NCI-H1417 treated with DMSO at 0.1 percent for 48 hours (cell line): ENCODE results near the gene CSMD2.
A peak's percentile ranks its signal among the peaks of the same experiment; 100 is the strongest.
"Not testable (repeated sequence)": the region's sequence is repeated elsewhere in the genome, so short reads cannot be mapped to it uniquely, and the experiment has no call there.

Source experiments
- DNase-seq: peaks from one replicate; lab custom pipeline; 2025; lab: John Stamatoyannopoulos, UW

CSMD2 gene

GRCh38 chr1:34108269-34108668 lies 56.8 kb downstream of the CSMD2 start:
- DNase-seq: no peak

DNA sequence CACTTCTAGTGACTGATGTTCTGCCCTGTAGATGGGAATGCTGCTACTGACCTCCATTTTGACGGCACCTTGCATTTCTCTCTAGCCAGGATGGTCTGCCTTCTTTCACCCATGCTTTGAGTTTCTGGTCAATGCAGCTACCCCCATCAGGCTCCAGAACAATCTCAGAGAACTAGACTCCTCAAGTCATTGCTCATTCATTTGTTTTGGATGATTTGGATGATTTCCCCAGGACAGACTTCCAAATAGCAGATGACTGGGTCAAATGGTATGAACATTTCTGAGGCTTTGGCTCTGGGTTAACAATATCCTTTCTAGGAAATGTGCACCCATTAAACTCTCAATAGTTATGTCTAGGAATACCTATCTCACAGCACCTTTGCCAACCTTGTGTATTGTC lies 63.9 kb downstream of the CSMD2 start:
- no peak for DNase-seq

DNA sequence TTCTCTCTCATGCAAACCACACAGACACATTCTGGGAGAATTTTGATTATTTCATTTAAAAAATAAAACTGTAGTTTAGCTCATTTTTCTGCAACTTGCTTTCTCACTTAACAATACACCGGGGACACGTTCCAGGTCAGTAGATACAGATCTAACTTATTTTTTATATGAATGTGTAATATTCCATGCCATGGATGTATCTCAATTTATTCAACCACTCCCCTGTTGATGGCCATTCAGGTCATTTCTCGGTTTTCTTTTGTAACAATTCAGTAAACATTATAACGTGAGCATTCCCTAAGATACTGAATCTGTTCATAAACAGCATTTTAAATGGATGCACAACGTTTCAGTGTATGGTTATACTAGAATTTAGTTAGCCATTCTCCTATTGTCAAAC lies 64.7 kb downstream of the CSMD2 start:
- no peak for DNase-seq

- DNase-seq: not testable (repeated sequence)
These were observed 72.6 kb downstream of the CSMD2 start for GRCh38 chr1:34092399-34092798.

GRCh38 chr1:34089731-34090130 lies 75.3 kb downstream of the CSMD2 start:
- DNase-seq: no peak

DNA sequence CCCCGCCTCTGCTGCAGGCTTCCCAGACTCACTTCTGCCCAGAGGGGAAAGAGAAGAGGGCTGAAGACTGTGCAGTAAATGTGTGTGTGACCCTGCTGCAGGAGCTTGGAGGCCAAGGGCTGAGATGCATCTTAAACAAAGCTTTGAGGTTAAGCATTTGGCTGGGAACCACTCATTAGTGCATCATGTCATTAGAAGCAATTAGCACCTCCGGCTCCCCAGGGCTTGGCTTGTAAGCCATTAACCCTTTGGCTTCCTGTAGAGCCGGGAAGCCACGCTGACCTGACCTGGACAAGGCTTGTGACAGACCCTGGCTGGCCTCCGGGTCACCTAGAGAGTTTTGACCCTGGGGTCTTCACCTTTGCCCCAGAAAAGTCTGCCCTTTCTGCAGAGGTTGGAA lies 77.0 kb downstream of the CSMD2 start:
- DNase-seq: peak; percentile 10

DNA sequence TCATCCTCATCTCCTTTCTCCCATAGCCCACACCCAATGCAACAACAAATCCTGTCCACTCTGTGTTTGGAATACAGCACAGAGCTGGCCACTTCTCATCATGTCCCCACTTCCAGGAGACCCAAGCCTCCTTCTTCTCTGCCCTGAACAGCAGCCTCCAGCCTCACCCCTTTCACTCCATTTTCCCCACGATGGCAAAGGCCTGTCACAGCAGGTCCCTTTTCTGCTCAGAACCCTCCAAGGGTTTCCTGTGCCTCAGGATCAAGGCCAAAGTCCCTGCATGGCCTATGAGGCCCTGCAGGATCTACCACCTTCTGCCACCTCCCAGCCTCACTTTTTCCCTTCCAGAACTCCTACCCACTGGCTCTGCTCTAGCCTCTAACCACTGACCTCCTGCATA lies 78.5 kb downstream of the CSMD2 start:
- no peak for DNase-seq

GRCh38 chr1:34083974-34084373 lies 81.1 kb downstream of the CSMD2 start:
- no peak for DNase-seq

DNA sequence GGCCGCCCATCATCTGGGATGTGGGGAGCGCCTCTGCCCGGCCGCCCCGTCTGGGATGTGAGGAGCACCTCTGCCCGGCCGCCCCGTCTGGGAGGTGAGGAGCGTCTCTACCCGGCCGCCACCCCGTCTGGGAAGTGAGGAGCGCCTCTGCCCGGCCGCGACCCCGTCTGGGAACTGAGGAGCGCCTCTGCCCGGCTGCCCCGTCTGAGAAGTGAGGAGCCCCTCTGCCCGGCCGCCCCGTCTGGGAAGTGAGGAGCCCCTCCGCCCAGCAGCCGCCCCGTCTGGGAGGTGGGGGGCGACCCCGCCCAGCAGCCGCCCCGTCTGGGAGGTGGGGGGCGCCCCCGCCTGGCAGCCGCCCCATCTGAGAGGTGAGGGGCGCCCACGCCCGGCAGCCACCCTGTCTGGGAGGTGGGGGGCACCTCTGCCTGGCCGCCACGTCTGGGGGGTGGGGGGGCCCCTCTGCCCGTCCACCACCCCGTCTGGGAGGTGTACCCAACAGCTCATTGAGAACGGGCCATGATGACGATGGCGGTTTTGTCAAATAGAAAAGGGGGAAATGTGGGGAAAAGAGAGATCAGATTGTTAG lies 82.9 kb downstream of the CSMD2 start:
- not testable (repeated sequence) for DNase-seq

GRCh38 chr1:34078383-34078782 lies 86.6 kb downstream of the CSMD2 start:
- DNase-seq: no peak

DNA sequence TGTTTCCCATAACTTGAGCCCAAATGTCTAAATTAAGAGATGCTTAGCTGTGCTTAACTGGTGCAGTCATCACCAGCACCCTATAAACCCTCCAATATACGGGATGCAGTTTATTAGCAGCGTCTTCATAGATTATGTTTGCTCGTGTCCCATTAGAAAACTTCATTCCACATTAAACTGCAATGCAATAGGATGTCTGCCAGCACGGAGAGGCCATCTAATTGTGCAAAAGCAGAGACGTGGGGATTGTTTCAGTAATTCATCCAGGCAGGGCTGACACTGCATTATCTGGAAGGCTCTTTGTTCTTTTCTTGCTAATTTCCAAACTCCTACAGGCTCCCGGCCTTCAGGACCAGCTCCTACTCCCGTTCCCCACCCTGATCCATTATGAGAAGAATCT lies 89.5 kb downstream of the CSMD2 start:
- no peak for DNase-seq

- DNase-seq: no peak
These were observed 91.9 kb downstream of the CSMD2 start for GRCh38 chr1:34073028-34073695.

DNA sequence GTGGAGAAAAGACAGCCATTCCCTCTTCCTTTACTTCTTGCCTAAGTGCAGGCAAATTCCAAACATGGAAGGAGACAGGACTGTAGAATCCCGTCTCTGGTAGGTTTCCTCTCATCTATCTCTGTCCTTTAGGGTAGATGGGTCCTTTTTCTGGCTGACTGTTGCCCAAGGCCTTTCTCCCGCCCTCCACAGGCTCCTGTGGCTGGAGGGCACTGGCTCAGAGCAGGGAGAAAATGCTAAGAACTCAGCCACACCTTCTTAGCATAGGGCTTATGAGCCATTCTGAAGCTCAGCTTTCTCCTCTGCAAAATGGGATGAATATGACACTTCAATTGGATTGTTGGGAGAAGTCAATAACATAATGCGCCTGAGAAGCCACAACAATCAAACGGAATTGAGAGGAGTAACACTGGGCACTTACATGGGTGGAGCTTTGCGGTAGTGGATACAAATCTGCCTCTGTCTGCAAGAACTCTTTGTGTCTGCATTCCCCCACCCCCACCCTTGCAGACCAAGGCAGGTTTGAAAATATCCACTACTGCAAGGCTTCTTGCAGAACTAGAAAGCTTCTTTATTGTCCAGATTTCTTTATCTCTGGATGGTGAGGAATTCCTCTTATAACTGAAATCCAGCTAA lies 94.7 kb downstream of the CSMD2 start:
- DNase-seq: no peak

- DNase-seq: no peak
These were observed 97.9 kb downstream of the CSMD2 start for GRCh38 chr1:34066981-34067603.

DNA sequence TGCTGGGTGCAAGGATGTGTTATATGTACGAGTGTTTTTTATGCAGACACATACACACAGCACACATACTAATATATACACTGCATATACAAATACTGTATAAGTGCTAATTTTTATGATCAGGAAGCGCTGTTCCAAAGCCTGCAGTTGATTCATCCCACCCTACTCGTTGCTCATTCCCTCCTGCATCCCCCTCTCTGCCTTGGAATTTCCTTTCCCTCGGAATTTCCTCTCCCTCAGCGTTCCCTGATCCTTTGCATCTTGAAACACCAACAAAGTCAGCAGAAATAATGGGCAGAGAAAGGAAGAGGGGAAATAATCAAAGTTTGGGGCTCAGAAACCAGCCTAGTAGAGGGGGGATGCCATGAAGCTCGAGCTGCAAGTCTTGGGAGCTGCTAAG lies 98.9 kb downstream of the CSMD2 start:
- no peak for DNase-seq

DNA sequence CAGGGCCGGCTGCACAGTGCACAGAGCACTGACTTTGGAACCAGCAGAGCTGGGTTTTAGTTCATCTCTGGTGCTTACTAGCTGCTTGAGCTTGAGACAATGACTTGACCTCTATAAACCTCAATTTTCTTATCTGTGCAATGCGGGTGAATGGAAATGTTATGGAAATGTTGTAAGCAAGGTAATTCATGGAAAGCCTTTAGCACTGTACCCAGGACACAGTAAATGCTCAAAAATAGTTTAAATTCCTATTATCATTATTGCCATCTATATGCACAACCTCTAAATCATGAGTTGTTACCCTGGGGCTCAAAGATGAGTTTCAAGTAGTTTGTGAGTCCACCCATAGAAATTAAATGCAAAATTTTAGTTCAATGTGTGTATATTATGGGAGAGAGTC lies 99.5 kb downstream of the CSMD2 start:
- no peak for DNase-seq

- no peak for DNase-seq
These were observed 104.1 kb downstream of the CSMD2 start for GRCh38 chr1:34060901-34061415.

DNA sequence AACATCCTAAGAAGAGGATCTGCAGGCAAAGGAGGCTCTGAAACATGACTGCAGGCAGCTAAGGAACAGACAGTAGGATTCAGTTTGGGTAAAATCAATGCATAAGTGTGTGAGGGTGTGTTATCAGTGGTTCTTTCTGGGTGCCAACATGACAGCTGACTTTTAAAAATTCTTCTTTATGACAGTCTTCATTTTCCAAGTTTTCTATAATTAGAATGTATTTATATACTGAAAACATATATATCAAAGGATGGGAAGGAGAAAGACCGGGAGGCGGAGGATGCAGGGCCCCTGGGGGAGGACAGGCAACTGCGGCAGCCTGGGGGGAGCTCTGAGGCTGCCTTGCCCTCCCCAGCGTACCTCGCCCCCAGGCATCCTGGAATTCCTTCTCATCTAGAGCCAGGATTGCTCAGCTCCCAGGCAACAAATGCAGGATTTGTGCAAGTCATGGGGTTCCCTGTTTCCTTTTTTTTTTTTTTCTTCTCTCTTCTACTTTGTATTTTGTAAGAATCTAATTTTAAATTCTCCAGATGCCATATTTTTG lies 104.8 kb downstream of the CSMD2 start:
- no peak for DNase-seq

- DNase-seq: no peak
These were observed 107.5 kb downstream of the CSMD2 start for GRCh38 chr1:34057347-34058130.

GRCh38 chr1:34055818-34056217 lies 109.2 kb downstream of the CSMD2 start:
- no peak for DNase-seq

GRCh38 chr1:34054920-34055319 lies 110.1 kb downstream of the CSMD2 start:
- DNase-seq: no peak

DNA sequence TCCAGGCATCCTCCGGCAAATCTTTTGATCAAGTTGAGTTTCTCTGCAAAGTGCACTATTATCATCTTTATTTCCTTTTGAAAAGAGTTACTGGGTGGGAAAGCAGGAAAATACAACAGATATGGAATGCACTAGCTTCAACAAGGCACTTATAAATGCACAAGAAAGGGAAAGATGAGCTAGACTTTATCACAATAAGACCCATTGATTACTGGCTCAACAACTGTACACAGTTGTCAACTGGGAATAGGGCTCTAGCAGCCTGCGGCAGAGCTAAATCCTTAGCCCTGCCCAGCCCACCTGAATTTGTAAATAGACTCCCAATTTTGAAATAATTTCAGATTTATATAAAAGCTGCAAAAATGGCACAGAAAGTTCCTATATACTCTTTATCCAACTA lies 111.4 kb downstream of the CSMD2 start:
- no peak for DNase-seq
